Measurements from ENCODE around the gene ZNF367.

ZNF367 gene

DNA sequence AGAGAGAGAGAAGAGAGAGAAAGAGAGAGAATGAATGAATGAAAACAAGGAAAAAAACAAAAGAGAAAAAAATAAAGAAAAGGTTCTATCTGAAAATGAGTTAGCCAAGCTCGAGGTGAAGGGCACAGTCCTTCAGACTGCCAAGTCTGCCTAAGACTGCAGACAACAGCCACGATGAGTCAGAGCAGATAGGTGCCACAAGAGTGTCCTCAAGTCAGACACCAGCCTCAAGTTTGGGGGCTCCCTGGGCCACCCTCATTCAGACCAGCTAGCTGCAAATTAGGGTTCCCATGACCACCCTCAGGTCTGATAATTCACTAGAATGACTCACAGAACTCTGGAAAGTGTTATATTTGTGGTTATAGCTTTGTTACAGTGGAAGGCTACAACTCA lies 17.9 kb upstream of the ZNF367 start:
- no peak for DNase-seq

DNA sequence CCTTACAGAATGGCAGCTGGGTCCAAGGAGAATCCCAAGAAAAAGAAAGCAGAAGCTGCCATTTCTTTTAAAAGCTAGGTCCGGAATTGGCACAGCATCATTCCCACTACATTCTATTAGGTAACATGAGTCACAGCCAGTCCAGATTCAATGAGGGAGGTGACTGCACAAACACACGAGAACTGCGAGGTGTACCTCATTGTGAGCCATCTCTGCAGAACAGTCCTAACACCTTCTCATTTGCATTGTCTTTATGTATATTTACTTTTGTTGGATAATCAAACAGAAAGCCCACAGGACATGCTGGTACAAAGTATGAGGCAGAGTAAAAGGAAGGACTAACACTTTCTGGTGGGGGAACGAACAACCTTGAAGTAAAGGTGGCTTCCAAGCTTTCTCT lies 17.2 kb upstream of the ZNF367 start:
- DNase-seq, result no peak

DNA sequence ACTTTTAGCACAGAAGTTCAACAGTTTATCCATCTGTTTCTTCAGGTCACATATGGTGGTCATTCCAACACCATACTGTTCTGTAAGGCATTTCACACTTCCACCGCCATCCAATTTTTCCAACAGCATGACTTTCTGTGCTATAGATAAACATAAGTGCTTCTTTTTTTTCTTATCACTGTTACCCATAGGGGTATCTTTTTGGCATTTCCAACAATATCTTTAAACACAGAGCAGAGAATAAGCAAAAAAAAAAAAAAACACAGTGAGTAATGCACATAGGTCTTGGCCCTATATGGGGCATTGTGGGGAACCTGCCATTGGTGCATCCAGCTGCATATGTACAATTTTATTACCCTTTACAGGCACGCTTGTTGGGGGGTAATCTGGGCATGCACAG lies 12.2 kb upstream of the ZNF367 start:
- no peak for DNase-seq

DNA sequence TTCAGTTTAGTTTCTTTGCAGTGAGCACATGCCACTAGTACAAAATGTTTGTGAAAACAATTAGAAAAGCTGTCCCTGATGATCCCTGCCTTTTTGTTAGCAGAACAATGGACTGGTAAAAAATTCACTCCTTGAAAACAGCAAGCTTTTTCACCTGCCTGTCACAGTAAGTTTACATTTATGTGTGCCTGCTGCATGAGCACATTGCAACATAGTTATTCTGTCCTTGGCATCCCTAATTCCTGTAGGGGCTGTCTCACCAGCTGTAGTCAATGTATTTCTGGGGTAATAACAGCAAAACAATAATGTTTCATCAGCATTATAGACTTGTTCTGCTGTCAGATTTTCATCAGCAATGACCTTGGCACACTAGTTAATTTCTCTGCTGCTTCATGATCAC lies 11.6 kb upstream of the ZNF367 start:
- no peak for DNase-seq

DNA sequence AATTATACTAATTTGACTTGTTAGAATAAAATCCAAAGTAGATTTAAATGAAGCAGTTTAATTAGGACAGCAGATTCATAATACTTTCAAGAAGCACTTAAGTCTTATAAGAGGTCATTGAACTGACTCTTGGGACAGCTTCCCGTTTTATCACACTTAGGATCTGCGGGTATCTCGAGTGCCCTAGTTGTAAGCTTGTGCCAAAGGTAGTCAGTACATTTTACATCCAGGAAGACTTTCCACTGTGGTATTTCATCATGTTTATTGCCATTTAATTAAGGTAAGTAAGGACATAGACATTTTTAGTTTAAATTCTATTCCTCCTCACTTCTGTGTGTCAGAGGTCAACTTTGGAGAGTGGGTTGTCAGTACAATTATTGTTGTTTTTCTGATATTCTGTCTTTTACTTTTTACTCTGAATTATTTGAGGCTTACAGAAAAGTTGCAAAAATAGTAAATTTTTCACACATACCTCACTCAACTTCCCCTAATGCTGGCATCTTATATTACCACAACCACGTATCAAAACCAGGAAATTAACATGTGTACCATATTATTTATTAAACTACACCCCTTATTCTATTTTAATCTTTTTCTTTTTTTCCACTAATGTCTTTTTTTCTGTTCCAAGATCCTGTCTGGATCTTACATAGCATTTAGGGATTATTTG lies 7.5 kb upstream of the ZNF367 start:
- no peak for DNase-seq

DNA sequence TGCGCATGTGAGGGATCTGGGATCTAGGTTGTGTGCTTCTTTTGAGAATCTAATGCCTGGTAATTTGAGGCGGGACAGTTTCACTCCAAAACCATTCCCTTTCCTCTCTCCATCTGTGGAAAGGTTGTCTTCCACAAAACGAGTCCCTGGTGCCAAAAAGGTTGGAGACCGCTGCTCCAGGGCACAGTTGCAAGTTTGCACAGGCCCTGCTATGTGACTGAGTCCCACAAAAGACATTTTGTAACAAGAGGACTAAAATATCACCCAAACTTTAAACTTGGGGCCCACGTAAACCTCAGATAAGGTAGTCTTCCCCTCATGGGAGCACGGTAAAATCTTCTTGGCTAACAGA lies 5.8 kb upstream of the ZNF367 start:
- no peak for DNase-seq

DNA sequence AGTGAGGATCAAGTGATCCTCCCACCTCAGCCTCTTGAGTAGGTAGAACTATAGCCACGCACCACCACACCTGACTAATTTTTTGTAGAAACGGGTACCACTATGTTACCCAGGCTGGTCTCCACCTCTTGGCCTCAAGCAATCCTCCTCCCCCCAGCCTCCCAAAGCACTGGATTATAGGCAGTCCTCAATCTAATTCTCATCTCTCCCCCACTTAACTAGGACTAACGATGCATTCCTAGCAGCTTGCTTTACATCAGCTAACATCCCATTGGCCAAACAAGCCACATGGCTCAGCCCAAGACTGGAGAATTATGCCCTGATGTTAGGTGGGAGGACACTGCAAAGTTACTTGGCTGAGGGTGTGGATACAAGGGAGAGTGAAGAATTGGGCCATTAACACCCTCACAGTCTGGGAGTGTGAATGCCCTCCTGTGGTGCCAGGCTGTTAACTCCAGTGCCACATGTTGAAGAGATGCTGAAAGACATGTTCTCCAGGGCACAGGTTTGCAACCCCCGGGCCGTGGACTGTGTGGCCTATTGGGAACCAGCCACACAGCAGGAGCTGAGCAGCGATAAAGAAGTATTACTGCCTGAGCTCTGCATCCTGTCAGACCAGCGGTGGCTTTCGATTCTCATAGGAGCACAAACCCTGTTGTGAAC lies 5.3 kb upstream of the ZNF367 start:
- DNase-seq, result no peak

DNA sequence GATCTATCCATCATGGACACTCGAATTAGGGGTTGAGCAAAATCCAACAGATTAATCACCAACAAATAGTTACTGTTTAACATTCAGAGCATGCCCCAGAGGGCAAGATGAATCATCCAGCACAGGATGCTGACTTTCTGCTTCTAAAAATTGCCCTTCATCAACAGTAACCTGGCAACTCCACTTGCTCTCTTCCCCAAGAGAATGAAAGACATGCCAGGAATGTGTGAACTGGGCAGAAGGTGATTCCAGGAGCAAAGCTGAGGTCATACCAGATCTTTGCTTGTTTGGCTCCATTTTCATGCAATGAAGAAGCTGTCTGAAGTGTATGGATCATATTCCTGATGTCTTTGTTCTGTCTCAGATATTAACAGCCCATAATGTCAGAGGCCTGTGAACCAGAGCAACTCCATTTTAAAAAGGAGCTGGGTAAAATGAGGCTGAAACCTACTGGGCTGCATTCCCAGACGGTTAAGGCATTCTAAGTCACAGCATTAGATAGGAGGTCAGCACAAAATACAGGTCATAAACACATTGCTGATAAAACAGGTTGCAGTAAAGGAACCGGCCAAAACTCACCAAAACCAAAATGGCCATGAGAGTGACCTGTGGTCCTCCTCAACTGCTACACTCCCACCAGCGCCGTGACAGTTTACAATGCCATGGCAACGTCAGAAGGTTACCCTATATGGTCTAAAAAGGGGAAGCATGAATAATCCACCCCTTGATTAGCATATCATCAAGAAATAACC lies 2.5 kb upstream of the ZNF367 start:
- DNase-seq, result peak; percentile 80

DNA sequence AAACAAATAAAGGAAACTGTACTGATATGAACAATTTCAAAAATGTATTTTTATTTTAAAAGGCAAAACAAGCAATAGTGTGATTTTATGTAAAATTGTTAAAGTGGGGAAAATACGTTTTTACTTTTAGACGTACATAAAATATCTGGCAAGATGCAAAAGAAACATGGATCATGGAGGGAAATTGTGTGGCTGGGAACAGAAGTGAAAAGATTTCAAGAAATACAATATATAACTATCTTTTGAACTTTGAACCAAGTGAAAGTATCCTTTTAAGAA lies 1.5 kb upstream of the ZNF367 start:
- no peak for DNase-seq

DNA sequence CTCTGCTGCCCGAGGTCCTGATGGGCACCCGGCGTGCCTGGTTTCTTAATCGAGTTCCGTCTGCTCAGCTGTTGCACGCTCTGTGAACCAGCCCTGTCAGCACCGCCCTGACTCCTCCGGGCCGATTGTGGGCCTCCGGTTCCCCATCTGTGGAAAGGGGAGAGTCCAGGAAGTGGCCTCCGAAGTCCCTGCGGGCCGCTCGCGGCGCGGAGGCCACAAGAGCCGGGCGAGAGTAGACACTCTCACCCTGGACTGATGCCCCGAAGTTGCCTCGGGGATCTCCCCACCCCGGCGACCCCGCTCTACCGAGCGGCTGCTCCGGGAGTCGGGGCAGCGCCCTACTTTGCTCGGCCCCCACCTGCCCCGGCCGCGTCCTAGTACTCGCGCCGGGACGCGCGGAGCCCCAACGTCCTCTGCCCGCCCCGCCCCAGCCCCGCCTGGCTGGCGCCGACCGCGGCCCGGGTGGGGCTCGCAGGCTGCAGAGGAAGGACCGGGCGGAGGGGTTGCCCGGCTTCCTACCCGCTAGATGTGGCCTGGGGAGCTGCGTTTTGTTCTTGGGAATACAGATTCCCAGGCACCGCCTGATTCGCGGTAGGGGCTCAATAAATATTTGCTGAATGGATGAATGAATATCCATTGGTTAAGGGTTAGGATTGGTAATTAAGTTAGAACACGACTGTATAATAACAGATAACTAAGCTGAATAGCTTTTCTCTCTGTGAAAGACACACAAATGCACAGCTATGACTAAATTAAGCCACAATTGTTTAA lies 935 bp upstream of the ZNF367 start:
- peak; percentile 81 for DNase-seq

DNA sequence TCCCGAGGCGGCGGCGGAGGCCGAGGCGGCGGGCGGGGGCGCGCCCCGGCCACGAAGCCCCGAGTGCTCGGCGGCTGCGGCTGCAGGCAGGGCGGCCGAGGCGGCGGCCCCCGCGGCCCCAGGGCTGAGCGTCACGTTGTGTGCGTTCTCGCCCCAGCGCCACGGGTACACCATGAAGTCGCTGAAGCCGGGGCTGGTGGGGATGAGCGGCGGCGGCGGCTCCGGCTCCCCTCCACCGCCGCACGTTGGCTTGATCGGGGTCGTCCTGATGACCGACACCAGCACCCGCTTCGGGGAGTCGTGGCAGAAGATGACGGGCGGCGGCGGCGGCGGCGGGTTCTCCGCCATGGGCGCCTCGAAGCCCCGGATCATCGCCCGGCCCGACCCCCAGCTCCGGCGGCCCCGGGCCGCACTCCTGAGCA lies 498 bp downstream of the ZNF367 start:
- DNase-seq, result no peak

DNA sequence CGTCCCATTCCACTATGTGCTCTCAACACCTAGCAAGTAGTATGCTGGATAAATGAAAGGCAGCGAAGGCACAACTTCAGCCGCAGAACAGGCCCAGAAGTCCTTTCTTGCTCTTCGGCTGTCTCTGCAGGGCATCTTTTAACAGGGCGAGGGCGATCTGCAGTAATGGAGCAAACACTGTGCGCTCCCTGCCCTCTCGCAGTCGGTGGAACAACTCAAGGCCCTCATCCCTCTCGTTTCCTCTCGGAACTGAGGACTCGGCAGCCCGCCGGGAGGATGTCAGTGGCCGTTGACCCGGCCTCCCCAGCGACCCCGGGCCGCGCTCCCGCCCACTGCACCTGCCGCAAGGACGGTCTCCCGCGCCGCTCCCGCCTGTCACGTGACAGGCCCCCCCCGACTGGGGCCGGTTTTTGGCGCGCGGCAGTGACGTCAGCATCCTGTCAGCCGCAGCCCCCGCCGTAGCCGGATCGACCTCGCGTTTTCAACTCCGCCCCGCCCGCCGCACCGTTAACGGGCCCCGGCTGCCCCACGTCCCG lies 1.1 kb downstream of the ZNF367 start:
- DNase-seq, result peak; percentile 93

DNA sequence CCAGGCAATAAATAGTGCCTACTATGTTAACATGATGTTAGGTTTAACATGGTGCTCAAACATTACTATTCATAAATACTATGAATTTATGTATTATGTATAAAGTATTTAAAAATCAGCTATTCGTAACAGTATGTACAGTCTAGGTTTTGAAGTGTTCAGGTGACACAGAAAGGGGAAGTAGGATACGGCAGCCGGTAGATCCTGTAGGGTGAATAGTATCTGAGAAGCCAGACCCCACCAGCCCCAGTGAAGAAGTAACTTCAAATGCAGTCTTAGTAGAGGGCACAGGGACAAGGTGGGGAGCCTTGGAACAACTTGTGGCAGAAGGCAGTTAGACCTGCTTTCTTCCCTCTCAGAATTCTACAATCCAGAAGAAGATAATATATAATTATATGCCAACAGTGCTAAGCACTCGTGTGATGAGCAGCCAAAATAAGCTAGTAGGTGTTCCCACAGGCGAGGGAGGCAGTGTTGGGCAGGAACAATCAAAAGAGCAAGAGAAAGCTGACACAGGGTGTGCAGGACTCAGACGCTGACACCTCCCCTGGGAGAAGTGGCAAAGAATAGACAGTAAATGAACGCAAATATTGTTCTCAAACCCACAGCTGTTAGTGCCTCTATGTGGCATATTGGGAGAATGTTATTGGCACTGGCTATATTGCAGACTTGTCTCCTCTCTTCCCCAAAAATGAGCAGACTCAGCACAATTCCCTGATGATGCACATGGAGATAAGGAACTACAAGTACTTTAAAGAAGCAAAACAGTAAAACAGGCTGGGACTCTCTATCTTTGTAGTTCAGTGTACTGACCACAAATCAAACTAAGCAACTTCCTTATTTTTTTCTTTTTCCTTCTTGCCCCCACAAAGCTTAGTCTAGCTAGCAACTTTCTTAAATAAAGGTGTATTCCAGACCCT lies 4.6 kb downstream of the ZNF367 start:
- no peak for DNase-seq

DNA sequence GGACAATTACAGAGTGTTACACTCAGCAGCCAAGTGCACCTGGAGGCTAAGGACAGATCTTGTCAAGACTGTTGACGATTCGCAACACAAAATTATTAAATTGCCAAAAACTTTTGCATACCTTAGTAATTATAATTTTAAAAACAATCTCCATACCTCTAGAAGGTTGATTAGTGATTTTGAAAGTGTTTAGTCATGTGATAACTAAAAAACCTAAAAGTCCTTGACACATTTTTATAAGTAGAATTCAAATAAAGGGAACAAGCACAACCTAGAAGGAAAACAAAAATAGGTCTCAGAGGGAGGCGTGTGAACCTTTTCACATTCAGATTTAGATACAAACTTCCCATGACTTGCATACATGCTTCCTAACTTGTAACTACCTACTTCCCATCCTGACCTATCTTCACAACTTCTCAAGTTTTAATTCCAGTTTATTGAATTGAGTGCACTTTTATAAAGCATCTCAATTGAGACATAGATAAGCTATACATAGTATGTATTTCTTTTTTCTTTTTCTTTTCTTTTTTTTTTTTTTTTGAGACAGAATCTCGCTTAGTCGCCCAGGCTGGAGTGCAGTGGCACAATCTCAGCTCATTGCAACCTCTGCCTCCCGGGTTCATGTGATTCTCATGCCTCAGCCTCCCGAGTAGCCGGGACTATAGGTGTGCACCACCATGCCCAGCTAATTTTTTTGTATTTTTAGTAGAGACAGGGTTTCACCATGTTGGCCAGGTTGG lies 5.8 kb downstream of the ZNF367 start:
- DNase-seq, result no peak

DNA sequence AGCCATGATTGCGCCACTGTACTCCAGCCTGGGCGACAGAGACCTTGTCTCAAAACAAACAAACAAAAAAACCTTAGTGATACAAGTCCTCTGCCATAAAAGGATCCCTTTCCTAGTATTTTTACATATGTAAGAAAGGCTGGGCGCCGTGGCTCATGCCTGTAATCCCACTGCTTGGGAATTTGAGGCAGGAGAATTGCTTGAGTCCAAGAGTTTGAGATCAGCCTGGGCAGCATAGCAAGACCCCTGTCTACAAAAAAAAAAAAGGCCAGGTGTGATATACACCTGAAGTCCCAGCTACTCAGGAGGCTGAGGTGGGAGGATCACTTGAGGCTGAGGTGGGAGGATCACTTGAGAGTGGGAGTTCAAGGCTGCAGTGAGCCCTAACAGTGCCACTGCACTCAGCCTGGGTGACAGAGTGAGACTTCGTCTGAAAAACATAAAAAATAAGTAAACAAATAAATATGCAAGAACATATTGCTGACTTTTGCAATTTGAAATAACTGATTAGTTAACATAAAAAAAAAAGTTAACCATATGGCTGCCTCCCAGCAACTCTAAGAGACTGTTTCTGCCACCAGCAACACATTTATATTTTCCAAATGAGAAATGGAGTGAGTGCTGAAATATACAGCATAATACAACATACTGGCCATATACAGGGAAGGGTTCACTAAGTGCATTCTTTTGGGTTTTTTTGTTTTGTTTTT lies 6.9 kb downstream of the ZNF367 start:
- DNase-seq, result no peak

DNA sequence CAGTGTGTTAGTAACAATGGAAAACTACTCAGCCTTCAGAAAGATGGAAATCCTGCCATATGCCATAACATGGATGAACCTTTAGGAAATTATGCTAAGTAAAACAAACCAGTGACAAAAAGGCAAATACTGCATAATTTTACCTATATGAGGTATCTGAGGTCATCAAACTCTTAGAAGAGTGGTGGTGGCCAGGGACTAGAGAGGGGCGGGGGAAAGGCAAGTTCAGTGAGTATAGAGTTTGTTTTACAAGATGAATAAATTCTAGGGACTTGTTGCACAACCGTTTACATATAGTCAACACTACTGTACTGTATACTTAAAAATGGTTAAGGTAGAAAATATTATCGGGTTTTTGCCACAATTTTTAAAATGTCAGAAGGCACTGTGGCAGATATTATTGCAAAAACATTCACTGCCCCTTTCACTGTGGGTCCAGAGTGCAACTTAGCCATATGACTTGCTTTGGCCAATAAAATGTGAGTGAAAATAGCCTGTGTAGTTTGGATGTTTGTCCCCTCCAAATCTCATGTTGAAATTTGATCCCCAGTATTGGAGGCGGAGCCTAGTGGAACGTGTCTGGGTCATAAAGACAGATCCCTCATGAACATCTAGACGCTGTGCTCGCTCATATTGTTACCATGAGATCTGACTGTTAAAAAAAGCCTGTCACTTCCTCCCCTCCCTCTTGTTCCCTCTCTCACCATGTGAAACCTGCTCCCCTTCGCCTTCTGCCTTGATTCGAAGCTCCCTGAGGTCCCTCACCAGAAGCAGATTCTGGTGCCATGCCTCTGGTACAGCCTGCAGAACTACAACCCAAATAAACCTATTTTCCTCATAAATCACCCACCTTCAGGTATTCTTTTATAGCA lies 9.5 kb downstream of the ZNF367 start:
- DNase-seq, result peak; percentile 34

DNA sequence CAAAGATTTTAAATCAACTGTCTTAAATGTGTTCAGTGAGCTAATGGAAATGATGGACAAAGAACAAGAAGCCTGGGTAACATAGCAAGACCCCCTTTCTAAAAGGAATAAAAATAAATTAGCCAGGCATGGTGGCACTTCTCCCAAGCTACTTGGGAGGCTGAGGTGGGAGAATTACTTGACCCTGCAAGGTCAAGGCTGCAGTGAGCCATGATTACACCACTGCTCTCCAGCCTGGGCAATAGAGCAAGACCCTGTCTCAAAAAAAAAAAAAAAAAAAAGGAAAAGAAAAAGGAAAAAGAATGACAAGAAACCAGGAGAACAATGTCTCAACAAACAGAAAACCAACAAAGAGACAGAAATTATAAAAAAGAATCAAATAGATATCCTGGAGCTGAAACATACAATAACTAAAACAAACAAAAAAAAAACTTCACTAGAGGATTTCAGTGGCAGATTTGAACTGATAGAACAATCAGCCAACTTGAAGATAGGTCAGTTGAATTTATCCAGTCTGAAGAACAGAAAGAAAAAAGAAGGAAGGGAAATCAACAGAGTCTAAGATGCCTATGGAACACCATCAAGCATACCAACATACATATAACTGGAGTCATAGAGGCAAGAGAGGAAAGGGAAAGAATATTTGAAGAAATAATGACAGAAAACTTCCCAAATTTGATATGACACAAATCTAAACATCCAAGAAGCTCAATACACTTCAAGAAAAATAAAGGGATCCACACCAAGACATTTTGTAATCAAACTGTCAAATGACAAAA lies 17.8 kb downstream of the ZNF367 start:
- DNase-seq, result no peak

DNA sequence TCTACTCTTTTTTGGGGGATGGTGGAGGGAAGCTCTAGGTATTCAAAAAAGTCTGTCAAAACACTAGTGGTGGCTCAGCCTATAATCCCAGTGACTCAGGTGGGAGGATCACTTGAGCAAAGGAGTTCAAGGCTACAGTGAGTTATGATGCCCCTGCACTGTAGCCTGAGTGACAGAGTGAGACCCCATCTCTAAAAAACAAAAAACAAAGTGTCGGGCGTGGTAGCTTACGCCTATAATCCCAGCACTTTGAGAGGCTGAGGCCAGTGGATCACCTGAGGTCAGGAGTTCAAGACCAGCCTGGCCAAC lies 18.9 kb downstream of the ZNF367 start:
- no peak for DNase-seq

DNA sequence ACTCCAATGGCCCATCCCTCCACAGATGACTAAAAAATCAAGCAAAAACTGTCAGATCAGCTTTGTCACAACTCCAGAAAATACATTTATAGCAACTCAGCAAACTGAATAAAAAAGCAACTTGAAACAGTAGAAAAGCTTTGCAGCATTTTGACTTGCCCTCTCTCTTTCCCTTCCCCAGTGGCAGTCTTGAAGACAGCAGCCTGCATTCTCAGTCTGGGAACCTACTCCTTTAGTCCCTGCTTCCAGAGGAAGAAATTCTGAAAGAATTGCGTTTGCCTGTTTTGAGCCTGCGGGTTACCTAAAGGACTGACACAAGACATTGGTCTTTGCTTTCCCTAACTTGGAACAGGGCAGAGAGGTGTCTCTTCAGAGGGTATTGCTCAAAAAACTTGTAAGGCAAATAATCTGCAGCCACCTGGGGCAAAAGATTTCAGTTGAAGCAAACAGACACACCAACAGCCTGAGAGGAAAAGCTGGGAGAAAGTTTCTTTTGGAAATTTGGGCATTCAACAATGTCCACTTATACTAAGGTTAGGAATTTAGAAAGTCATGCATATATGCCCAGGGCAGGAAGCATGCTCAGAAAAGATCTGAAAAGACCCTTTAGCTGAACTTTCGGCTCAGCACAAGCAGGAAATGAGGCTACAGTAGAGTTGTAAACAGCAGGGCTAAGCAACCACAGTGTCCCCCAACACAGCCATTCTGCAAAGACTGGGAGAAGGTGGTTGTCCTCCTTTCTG lies 19.4 kb downstream of the ZNF367 start:
- DNase-seq, result no peak
